Activated T-helper 2 cell treated with anti-CD3 and anti-CD28 coated beads, Interferon-gamma antibody, Interleukin-2, Interleukin-4, amounts not matched to agents 10 μg/mL and 5 μg/mL and 100 μg/mL, durations not matched to agents 14 hours and 24 hours and 36 hours (primary cell): ENCODE results near the gene HAS3. TPM values are rescaled to one million over a fixed set of nuclear protein-coding genes. Genes with fewer than 3 reads are reported as not detected.
"Not testable (repeated sequence)": the region's sequence is repeated elsewhere in the genome, so short reads cannot be mapped to it uniquely, and the experiment has no call there.

Experiments used
- DNase-seq: peaks from one replicate; pipeline ENCODE4 v3.0.0; 2021; ENCODE audit warnings: low spot score
- H3K27ac Mint-ChIP-seq: one replicate; pipeline ENCODE4 v1.8.0; 2021; ENCODE audit warnings: mixed read lengths
- H3K27me3 Mint-ChIP-seq: one replicate; pipeline ENCODE4 v1.8.0; 2021; ENCODE audit warnings: low read depth, mixed read lengths
- H3K36me3 Mint-ChIP-seq: one replicate; pipeline ENCODE4 v1.8.0; 2021; ENCODE audit warnings: low read depth, mixed read lengths
- H3K4me1 Mint-ChIP-seq: one replicate; pipeline ENCODE4 v1.8.0; 2021; ENCODE audit warnings: low read depth, mixed read lengths
- H3K4me3 Mint-ChIP-seq: one replicate; pipeline ENCODE4 v1.8.0; 2021; ENCODE audit warnings: low read depth, mild to moderate bottlenecking, moderate library complexity, mixed read lengths
- H3K9me3 Mint-ChIP-seq: one replicate; pipeline ENCODE4 v1.8.0; 2021; ENCODE audit warnings: mixed read lengths
- intact Hi-C: fragments of 100-400 bp; cut with micrococcal nuclease; formaldehyde crosslinking; loops from one replicate; pipeline ENCODE4 v1.15.1; 2023
- total RNA-seq: library from RNA; stranded (reverse); gene quantifications from 2 replicates; pipeline ENCODE4 v1.2.3, GENCODE V29; 2022

HAS3 gene
- total RNA-seq, 1 donor from 2014 or later, result 1.1 TPM

DNA sequence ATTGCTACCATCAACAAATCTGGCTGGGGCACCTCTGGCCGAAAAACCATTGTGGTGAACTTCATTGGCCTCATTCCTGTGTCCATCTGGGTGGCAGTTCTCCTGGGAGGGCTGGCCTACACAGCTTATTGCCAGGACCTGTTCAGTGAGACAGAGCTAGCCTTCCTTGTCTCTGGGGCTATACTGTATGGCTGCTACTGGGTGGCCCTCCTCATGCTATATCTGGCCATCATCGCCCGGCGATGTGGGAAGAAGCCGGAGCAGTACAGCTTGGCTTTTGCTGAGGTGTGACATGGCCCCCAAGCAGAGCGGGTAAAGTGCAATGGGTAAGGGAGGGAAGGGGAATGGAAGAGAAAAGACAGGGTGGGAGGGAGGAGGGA is 9.5 kb downstream of the HAS3 start:
- Mint-ChIP-seq H3K4me3 (no peak overlapping the region), H3K36me3 (peaks cover 21% of the 10 kb centered on the region), H3K4me1 (no peaks in the 10 kb centered on the region), H3K27me3 (no peaks in the 10 kb centered on the region), H3K9me3 (no peaks in the 10 kb centered on the region), H3K27ac (no peak overlapping the region)
- intact Hi-C loops, result no loop called here
- DNase-seq, result no peak

DNA sequence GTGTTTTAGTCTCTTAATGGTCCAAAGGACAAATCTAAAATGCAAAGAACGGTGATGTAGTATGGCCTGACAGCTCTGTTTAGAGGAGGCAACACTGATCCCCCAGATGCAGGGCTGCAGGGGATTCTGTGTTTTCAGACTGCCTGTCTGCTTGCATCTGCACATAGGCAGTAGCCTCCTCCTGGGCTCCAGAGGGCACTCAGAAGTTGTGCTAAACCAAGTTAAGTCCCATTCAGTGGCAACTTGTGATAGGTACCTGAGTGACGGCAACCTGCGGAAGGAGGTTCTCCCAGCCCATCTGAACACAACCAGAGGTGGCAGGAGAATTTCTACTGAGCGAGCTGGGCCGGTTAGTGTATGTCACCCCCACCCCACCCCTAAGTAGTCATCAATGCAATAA is 9.9 kb downstream of the HAS3 start:
- intact Hi-C loops, result no loop called here
- peaks cover 25% of the 10 kb centered on the region for H3K36me3 Mint-ChIP-seq
- H3K27me3 Mint-ChIP-seq, result no peaks in the 10 kb centered on the region
- H3K9me3 Mint-ChIP-seq, result no peaks in the 10 kb centered on the region
- DNase-seq, result no peak
- H3K4me3 Mint-ChIP-seq, result no peak overlapping the region
- no peak overlapping the region for H3K27ac Mint-ChIP-seq
- no peaks in the 10 kb centered on the region for H3K4me1 Mint-ChIP-seq

DNA sequence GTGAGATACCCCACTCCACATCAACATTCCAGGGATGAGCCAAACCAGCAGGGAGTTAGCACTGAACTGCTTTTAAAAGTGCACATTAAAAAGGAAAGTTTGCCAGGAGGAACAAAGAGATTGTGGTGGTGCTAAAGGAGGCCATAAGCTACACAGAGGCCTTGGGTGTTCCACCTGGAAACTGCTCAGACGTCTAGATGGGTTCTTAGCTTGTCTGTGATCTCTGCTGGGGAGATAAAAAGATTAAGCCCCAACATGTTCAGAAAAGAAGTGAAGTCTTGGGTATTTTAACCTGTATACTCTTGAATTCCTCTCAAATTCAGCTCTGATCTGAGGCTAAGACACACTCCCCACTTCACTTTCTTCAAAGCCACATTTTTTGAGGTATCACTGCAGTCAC is 10.4 kb downstream of the HAS3 start:
- Mint-ChIP-seq H3K4me1 (no peaks in the 10 kb centered on the region), H3K36me3 (peaks cover 27% of the 10 kb centered on the region), H3K27me3 (no peaks in the 10 kb centered on the region), H3K4me3 (no peak overlapping the region), H3K27ac (no peak overlapping the region), H3K9me3 (no peaks in the 10 kb centered on the region)
- intact Hi-C loops, result no loop called here
- DNase-seq, result no peak

DNA sequence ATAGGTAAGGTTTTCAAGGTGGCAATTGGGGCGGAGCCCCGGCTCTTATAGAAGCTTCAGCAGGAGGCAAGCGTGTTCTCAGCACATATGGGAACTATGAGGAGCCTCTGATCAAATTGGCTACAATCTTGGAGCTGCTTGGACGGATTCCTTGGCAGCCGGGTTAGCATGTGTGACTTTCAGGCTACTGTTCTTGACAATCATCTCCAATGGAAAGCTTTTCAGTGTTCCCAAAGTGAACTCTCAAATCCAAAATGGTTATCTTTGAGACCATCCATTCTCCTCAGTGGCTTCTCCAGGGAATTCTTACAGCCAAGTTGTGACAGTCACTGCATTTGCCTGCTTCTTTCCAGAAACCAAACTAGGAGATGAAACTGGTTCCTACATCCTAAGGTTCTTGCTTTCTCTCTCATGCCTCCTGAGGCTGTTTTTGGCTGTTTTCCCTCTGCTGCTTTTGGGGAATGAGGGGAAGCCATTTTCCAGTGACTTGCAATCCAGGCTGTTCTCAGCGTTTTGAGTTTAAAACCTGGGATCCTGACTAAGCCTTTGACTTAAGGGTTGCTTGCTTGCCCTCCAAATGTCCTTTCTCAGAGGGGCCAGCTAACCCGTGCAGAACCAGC is 10.9 kb downstream of the HAS3 start:
- H3K36me3 Mint-ChIP-seq, result peaks cover 32% of the 10 kb centered on the region
- intact Hi-C loops, result no loop called here

DNA sequence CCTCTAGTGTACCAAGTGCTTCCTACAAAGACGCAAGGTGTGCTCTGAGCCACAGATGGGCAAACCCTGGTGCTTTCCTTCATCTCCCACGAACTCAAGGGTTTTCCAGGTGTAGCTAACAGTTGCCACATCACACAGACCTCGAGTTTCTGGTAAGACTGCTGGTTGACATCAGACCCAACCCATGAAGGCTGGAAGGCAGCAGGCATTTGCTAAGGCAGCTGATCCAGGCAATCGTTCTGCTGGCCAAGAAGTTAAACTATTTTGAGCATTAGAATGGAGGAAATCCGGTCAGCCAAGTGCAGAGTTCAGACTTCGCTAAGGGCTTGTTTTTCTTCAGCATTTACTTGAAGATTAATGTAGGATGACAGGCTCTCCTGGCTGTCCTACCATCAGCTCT is 11.5 kb downstream of the HAS3 start:
- peaks cover 33% of the 10 kb centered on the region for H3K36me3 Mint-ChIP-seq
- H3K27ac Mint-ChIP-seq, result no peak overlapping the region
- intact Hi-C loops, result no loop called here
- DNase-seq, result no peak
- H3K9me3 Mint-ChIP-seq, result no peaks in the 10 kb centered on the region
- H3K27me3 Mint-ChIP-seq, result no peaks in the 10 kb centered on the region
- H3K4me1 Mint-ChIP-seq, result no peaks in the 10 kb centered on the region
- no peak overlapping the region for H3K4me3 Mint-ChIP-seq

More for the DNA sequence above, 10.9 kb downstream of the HAS3 start:
- Mint-ChIP-seq H3K4me1 (no peaks in the 10 kb centered on the region), H3K9me3 (no peaks in the 10 kb centered on the region), H3K4me3 (no peak overlapping the region), H3K27me3 (no peaks in the 10 kb centered on the region), H3K27ac (no peak overlapping the region)
- DNase-seq, result no peak

DNA sequence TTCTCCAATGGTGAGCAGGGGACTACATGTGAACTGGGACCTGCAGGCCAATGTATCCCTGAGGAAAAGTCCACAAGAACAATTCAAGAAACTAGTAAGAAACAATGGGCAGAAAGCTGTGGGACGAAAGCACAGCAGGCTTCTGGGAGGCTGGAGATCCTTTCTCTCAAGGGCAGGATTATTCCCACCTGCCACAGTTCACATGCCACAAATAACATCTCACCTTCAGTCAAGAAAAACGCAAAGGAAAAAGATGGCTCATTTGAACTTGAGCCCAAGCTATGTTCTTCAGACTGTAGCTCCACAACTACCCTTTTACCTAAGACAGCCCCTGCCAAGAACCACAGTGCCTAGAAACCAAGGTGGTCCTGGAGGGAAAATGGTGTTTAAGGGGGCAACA is 13.0 kb downstream of the HAS3 start:
- intact Hi-C loops, result no loop called here
- Mint-ChIP-seq H3K36me3 (peaks cover 33% of the 10 kb centered on the region), H3K4me1 (no peaks in the 10 kb centered on the region), H3K27ac (no peak overlapping the region), H3K27me3 (no peaks in the 10 kb centered on the region), H3K4me3 (no peak overlapping the region), H3K9me3 (no peaks in the 10 kb centered on the region)
- no peak for DNase-seq

DNA sequence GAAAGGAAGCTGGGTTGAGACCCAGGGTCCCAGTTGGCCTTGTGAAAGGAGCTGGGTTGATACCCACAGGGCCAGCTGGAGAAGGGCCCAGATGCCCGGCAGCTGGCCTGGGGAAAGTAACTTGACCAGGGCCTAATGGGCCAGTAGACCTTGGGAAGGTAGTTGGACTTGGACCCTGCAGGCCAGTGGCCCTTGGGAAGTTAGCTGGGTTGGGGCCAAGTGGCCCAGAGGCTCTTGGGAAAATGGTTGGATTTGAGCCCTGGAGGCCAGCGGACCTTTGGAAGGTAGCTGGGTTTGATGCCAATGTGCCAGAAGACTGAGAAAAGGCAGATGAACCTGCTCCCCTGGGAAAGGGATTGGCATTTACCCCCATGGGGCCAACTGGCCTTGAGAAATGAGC is 13.5 kb downstream of the HAS3 start:
- Mint-ChIP-seq H3K27me3 (no peaks in the 10 kb centered on the region), H3K4me1 (peaks cover 1% of the 10 kb centered on the region), H3K4me3 (no peak overlapping the region), H3K36me3 (peaks cover 34% of the 10 kb centered on the region), H3K27ac (no peak overlapping the region), H3K9me3 (no peaks in the 10 kb centered on the region)
- intact Hi-C loops, result no loop called here
- no peak for DNase-seq

DNA sequence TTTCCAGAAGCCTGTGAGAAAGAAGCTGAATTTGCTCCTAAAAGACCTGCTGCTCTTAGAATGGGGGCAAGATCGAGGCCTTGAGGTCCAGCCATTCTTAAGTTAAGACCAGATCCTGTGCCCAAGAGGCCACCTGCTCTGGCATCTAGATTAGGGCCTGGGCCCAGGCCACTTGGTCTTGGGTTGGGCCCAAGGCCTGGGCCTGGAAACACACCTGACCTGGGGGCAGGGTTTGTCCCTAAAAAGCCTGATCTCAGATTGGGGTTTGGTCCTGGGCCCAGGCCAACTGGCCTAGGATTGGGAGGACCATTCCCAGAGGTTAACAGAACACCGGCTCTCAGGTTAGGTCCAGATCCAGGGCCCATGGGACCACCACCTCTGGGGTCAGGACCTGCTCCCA is 14.1 kb downstream of the HAS3 start:
- Mint-ChIP-seq H3K27me3 (no peaks in the 10 kb centered on the region), H3K4me1 (peaks cover 3% of the 10 kb centered on the region), H3K9me3 (no peaks in the 10 kb centered on the region), H3K36me3 (peaks cover 36% of the 10 kb centered on the region), H3K27ac (no peak overlapping the region), H3K4me3 (no peak overlapping the region)
- intact Hi-C loops, result no loop called here
- no peak for DNase-seq

DNA sequence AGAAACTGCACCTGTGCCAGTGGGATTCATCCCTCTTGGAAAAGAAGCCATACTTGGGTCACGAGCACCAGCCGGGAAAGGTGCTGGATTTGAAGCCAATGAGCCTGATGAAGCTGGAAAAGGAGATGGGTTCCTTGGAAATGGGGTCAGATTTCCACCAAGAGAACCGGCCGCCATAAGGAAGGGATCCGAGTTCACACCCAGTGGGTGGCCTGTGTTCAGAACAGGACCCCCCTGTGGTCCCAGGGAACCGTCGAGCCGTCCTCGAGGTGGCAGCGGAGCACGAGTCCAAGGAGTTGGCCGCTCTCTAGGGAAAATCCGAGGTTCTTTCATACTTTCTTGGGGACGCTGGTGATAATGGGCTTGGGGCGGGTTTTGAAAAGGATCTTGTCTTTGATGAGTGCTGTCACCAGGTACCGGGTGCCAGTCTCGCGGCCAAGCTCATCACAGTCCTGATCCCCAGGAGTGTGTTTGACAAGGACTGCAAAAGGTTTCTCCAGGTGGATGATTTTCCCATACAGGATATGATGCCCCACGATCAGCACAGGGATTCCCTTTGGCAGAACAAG is 14.7 kb downstream of the HAS3 start:
- intact Hi-C loops, result loop anchor here (10.0 kb wide), 1 partner anchor 415 kb away; no protein-coding TSS in a partner anchor
- Mint-ChIP-seq H3K27me3 (no peaks in the 10 kb centered on the region), H3K36me3 (peaks cover 36% of the 10 kb centered on the region), H3K9me3 (no peaks in the 10 kb centered on the region), H3K4me3 (no peak overlapping the region), H3K4me1 (peaks cover 3% of the 10 kb centered on the region), H3K27ac (no peak overlapping the region)
- no peak for DNase-seq

DNA sequence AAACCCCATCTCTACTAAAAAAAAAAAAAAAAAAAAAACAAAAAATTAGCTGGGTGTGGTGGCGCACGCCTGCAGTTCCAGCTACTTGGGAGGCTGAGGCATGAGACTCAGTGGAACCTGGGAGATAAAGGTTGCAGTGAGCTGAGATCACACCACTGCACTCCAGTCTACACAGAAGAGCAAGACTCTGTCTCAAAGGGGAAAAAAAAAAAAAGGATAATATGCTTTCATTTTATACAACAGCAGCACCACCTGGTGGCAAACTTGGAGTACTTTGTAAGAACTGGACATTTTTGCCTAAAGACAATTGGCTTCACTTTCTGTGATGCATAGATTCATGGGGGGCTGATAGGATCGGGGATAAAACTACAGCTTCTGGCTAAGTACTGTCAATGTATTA is 18.5 kb downstream of the HAS3 start:
- Mint-ChIP-seq H3K36me3 (peaks cover 32% of the 10 kb centered on the region), H3K4me3 (no peak overlapping the region), H3K27me3 (no peaks in the 10 kb centered on the region), H3K4me1 (peaks cover 6% of the 10 kb centered on the region), H3K27ac (no peak overlapping the region), H3K9me3 (no peaks in the 10 kb centered on the region)
- DNase-seq, result peak; percentile 49
- intact Hi-C loops, result loop anchor here (1.0 to 10.0 kb wide), 3 partner anchors 277 to 595 kb away; no protein-coding TSS in a partner anchor

DNA sequence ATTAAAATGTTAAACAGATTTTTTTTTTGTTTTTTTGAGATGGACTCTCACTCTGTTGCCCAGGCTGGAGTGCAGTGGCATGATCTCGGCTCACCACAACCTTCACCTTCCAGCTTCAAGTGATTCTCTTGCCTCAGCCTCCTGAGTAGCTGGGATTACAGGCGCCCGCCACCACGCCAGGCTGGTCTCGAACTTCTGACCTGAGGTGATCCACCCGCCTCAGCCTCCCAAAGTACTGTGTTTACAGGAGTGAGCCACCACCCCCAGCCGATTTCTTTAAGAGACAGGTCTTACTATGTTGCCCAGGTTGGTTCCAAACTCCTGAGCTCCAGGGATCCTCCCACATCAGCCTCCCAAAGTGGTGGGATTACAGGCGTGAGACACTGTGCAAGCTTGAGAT is 19.0 kb downstream of the HAS3 start:
- H3K36me3 Mint-ChIP-seq, result peaks cover 29% of the 10 kb centered on the region
- not testable (repeated sequence) for H3K4me3 Mint-ChIP-seq, H3K27ac Mint-ChIP-seq, H3K9me3 Mint-ChIP-seq, DNase-seq, H3K27me3 Mint-ChIP-seq, H3K4me1 Mint-ChIP-seq
- intact Hi-C loops, result loop anchor here (1.0 to 10.0 kb wide), 3 partner anchors 277 to 596 kb away; no protein-coding TSS in a partner anchor

DNA sequence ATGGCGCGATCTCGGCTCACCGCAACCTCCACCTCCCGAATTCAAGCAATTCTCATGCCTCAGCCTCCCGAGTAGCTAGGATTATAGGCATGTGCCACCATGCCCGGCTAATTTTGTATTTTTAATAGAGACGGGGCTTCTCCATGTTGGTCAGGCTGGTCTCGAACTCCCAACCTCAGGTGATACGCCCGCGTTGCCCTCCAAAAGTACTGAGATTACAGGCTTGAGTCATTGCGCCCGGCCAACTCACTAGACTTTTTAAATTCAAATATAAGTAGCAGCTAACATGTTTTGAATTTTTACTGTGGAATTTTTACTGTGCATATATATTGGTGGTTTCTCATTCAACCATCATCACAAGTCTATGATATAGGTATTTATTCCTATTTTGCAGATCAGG is 19.5 kb downstream of the HAS3 start:
- intact Hi-C loops, result loop anchor here (1.0 to 10.0 kb wide), 3 partner anchors 278 to 596 kb away; no protein-coding TSS in a partner anchor

DNA sequence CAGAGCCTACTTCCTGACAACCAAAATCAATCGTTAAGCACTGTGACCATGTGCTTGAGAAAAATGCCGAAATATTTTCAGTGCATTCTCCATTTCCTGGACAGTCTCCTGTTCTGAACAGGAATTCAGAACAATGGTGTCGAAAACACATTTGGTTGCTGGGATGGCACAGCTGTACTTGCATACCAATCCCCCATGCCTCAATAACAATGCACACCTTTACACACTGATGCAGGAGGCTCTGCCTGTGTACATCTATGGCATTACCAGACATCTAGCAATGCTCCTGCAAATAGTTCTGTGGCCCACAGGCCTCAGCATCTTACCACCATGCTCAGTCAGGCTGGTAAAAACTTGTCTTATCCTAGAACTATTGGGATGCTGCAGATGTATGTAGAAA is 20.8 kb downstream of the HAS3 start:
- intact Hi-C loops, result loop anchor here (10.0 kb wide), 1 partner anchor 421 kb away; no protein-coding TSS in a partner anchor
- H3K4me3 Mint-ChIP-seq, result no peak overlapping the region
- H3K27me3 Mint-ChIP-seq, result no peaks in the 10 kb centered on the region
- no peak for DNase-seq
- no peak overlapping the region for H3K27ac Mint-ChIP-seq
- H3K9me3 Mint-ChIP-seq, result no peaks in the 10 kb centered on the region
- peaks cover 28% of the 10 kb centered on the region for H3K36me3 Mint-ChIP-seq
- peaks cover 20% of the 10 kb centered on the region for H3K4me1 Mint-ChIP-seq

More for the DNA sequence above, 19.5 kb downstream of the HAS3 start:
- peaks cover 10% of the 10 kb centered on the region for H3K4me1 Mint-ChIP-seq
- H3K27ac Mint-ChIP-seq, H3K27me3 Mint-ChIP-seq, H3K4me3 Mint-ChIP-seq, H3K9me3 Mint-ChIP-seq, DNase-seq: not testable (repeated sequence)
- H3K36me3 Mint-ChIP-seq, result peaks cover 31% of the 10 kb centered on the region
